ENCODE results near the gene PRR20D.

Gene PRR20D

DNA sequence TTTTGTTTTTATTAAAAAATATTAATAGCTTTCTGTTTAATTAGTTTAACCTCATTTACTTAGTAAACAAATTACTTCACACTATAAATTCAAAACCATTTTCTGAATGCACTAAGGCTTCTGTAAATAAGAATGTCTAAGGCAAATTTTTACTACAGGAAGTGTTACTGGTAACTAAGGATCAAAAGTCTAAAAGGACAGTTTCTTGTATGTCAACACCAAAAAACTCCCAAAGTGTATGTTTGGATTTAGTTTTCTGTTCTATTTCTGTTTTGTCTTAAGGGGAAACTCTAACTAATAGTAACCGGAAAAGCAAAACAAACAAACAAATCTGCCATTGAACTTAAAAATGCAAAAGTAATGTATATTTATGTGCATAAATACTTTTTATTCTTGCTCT lies 31.2 kb downstream of the PRR20D start:
- no peak overlapping the region for H2AFZ ChIP-seq (ENCODE audit: low read depth)
- H3K36me3 ChIP-seq (ENCODE audit: insufficient read depth), result no peaks in the 10 kb centered on the region
- no peaks in the 10 kb centered on the region for H3K79me2 ChIP-seq (ENCODE audit: insufficient read depth, low read depth)
- no peak overlapping the region for H3K4me3 ChIP-seq (IDR thresholded peaks at IDR 0.05; ENCODE audit: insufficient read depth, low read depth, low read length)
- no peak overlapping the region for H3K27ac ChIP-seq
- H4K20me1 ChIP-seq (ENCODE audit: insufficient read depth), result no peaks in the 10 kb centered on the region
- peaks cover 13% of the 10 kb centered on the region for H3K4me1 ChIP-seq (ENCODE audit: low read depth, poor library complexity, severe bottlenecking)
- no peak overlapping the region for H3K9ac ChIP-seq
- no peak for TF ChIP-seq CTCF (conservative IDR thresholded peaks at IDR 0.05; ENCODE audit: low read depth, low read length)
- no peaks in the 10 kb centered on the region for H3K27me3 ChIP-seq (ENCODE audit: insufficient read depth, low read depth)
- H3K4me2 ChIP-seq, result no peak overlapping the region

- Histone ChIP-seq H3K27ac (no peak overlapping the region), H3K27me3 (ENCODE audit: insufficient read depth, low read depth) (no peaks in the 10 kb centered on the region)
These were observed 52.6 kb downstream of the PRR20D start for GRCh38 chr13:57212989-57213388.

More at GRCh38 chr13:57212989-57213388, 52.6 kb downstream of the PRR20D start:
- H3K4me3 ChIP-seq (IDR thresholded peaks at IDR 0.05; ENCODE audit: insufficient read depth, low read depth, low read length), result no peak overlapping the region
- no peak overlapping the region for H2AFZ ChIP-seq (ENCODE audit: low read depth)
- TF ChIP-seq CTCF (conservative IDR thresholded peaks at IDR 0.05; ENCODE audit: low read depth, low read length), result no peak
- H3K4me2 ChIP-seq, result no peak overlapping the region
- H4K20me1 ChIP-seq (ENCODE audit: insufficient read depth), result no peaks in the 10 kb centered on the region
- peaks cover 11% of the 10 kb centered on the region for H3K4me1 ChIP-seq (ENCODE audit: low read depth, poor library complexity, severe bottlenecking)
- H3K9ac ChIP-seq, result no peak overlapping the region
- no peaks in the 10 kb centered on the region for H3K36me3 ChIP-seq (ENCODE audit: insufficient read depth)
- no peaks in the 10 kb centered on the region for H3K79me2 ChIP-seq (ENCODE audit: insufficient read depth, low read depth)
